HG03442 (cell line): ENCODE data around the gene MAB21L4.

Source experiments
- ATAC-seq: cut with Tn5 transposase; IDR thresholded peaks from one replicate; pipeline ENCODE4 v1.9.1; 2021; ENCODE audit warnings: mild to moderate bottlenecking, moderate library complexity; ENCODE audit not compliant: unreplicated experiment

MAB21L4 gene

DNA sequence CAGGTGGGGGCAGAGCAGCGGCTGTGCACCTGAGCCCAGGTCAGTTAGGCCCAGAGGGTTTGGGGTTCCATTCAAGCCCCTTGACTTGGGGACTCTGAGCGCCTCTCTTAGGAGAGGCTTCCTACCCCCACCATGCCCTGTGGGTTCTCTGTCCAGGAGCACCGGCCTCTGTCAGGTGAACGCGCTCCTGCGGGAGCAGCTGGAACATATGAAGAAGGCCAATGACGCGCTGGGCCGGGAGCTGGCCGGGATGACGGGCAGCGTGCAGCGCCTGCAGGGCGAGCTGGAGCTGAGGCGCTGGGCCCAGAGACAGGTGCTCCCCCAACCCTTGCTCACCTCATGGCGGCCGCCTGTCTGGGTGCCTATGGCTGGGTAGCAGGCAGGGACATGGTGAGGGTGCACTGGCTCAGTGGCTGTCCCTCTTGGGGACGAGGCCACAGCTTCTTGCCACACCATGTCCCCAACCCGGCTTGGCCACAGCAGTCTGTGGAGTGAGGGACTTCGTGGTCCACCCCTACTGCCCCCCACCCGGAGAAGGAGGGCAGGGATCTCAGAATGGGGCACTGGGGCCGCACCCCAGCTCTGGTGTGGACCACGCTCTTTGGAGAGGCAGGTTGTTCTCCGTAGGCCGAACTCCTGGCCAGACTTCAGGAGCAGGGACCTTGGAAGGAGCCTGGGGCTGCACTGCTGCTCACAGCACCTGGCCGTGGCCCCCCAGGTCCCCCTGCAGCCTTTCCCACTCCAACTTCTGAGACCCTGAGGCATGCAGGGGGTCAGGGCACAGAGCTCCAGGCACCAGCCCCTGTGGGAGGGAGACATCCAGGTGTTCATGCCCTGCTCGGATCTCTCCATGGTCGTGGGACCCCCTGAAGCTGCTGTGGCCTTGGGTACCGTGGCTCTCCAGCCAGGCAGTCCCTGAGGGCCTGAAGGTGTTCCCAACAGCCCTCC is 29.9 kb upstream of the MAB21L4 start:
- ATAC-seq = no peak

DNA sequence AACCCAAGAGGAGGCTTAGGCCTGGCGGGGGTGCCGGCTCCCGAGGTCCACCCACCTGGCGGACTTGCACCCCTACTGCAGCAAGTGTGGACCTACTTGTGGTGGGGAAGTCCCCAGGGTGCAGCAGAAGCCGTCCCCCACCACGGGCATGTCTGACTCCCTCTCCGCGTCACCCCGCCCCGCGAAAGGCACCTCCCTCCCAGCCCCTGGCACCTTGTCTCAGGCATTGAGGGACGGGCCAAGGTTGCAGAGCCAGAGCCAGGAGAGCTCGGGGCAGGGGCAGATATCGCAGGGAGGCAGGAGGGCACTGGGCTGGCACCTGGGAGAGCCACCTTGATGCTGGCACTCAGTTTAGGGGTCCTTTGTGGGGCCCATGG is 29.2 kb upstream of the MAB21L4 start:
- no peak for ATAC-seq

- ATAC-seq = no peak
Observed at GRCh38 chr2:240922982-240923537, 27.1 kb upstream of the MAB21L4 start.

DNA sequence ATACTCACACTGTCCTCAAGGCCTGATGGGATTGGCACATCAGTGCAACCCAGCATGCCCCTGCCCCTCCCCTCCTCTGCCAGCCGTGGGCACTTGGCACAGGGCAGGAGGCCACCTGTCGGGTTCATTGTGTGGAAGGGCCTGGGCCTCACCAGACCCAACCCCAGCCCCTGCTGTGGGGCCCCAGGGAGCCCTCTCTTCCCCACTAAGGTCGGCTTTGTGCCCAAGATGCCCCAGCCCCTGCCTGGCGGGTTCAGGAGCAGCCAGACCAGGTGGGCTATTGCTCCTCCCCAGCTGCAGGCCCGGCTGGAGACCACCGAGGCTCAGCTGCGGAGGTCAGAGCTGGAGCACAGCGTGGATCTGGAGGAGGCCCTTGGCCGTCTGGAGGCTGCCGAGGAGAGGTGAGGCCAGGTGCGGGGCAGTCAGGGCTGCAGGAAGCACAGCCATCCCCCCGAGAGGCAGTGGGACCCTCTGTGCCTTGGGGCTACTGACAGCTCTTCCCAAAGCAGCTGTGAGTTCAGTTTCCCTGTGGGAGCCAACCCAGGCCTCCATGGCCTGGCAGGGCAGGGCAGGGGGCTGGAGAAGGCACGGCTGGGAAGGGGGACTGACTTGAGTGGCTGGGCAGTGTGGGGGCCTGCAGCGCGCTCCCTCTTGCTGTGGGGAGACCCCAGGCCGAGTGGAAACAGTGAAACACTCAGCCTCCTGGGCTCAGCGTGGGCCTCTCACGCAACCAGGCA is 26.5 kb upstream of the MAB21L4 start:
- ATAC-seq = no peak

GRCh38 chr2:240921995-240922244 is 26.0 kb upstream of the MAB21L4 start:
- ATAC-seq = no peak

DNA sequence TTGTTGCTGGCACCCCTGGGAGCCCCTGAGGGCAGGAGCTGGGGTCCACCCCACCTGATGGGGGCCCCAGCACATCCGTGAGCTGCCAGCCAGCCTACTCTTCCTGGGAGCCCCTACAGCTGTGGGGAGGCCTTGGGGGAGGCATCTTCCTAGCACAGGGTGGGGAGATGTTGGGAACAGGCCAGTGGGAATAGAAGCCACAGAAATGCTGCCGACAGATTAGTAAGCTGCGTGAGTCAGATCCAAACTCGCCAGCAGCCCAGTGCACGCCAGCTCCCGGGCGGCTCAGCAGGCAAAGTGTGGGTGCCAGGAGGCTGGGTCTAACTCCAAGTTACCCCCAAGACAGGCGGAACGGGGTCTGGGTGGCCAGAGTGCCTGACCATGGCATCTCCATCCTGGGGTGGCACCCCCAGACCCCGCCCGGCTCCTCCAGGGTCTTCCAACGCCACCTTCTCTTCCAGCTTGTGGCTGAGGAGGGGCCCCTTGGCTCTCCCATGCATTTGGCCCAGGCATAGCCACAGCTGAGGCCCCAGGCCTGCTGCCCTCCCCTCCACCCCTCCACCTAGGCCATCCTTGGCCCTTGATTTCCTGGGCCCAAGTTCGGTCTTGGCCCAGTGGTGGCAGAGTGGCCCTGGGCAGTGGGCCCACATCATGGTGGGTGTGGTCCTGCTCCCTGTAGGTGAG is 25.5 kb upstream of the MAB21L4 start:
- no peak for ATAC-seq

- ATAC-seq = no peak
Observed at GRCh38 chr2:240920783-240921231, 24.9 kb upstream of the MAB21L4 start.

GRCh38 chr2:240919786-240920782 is 24.1 kb upstream of the MAB21L4 start:
- no peak for ATAC-seq

- ATAC-seq = no peak
Observed at GRCh38 chr2:240919161-240919781, 23.3 kb upstream of the MAB21L4 start.

- no peak for ATAC-seq
Observed at GRCh38 chr2:240918258-240919091, 22.5 kb upstream of the MAB21L4 start.

GRCh38 chr2:240917684-240918257 is 21.8 kb upstream of the MAB21L4 start:
- ATAC-seq = no peak

GRCh38 chr2:240917009-240917683 is 21.2 kb upstream of the MAB21L4 start:
- ATAC-seq = no peak

- no peak for ATAC-seq
Observed at GRCh38 chr2:240916571-240917008, 20.6 kb upstream of the MAB21L4 start.

- ATAC-seq = no peak
Observed at GRCh38 chr2:240915526-240916341, 19.8 kb upstream of the MAB21L4 start.

DNA sequence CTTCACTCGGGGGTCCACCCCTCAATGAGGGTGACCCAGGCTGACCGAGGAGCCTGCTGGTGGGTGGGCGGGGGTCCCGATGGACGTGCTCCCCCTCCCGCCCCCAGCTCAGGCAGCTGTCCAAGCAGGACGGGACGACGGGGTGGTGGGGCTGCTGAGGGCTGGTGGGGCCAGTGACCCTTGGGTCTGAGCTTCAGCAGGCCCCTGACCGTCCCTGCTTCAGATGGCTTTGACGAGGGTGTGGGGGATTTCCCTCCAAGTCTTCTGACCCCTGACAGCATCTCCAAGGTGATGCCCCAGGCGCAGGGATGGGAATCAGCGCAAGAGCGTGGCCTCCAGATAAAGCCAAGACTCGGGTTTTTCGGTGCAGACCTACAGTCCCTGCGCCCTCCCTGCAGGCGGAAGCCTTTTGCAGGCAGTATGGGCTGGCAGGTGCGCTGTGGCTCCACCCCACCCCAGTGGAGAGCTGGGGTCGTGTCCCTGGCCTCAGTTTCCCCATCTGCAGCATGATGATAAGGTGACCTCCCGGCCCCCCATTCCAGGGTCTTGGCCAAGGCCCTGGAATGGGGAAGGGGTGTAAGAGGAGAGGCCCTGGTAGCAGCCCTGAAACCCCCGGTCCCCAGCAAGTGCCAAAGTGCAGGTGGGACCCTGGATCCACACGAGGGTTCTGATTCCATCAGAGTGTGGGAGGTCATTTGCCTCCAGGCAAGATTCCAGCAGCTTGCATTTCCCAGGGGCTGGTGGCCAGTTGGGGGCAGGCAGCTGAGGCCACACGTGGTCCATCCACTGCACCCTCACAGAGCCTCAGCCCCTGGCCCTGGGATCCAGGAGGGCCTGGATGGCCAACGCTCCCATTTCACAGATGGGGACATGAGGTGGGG is 18.9 kb upstream of the MAB21L4 start:
- no peak for ATAC-seq
